Measurements from ENCODE around the gene MED26. TPM values are rescaled to one million over a fixed set of nuclear protein-coding genes. Genes with fewer than 3 reads are reported as not detected.
"Not testable (repeated sequence)": the region's sequence is repeated elsewhere in the genome, so short reads cannot be mapped to it uniquely, and the experiment has no call there.

Gene MED26
- total and polyA plus RNA-seq, 11 donors = 3.6 to 7.5 (median 4.6) TPM

GRCh38 chr19:16559780-16560276, 68.2 kb downstream of the MED26 start:
- ATAC-seq (no peak), DNase-seq (no peak)
- intact Hi-C loops (cut with DNase I) = no loop called here
- Histone ChIP-seq H3K27ac (no peak overlapping the region), H3K4me3 (no peak overlapping the region), H3K36me3 (peaks cover 0 to 89% (median 74%) of the 10 kb centered on the region in 9 donors), H3K9me3 (no peaks in the 10 kb centered on the region), H3K4me1 (no peaks in the 10 kb centered on the region), H3K27me3 (no peaks in the 10 kb centered on the region)
- TF ChIP-seq CTCF (IDR thresholded peaks at IDR 0.05) = no peak
- TF ChIP-seq POLR2A (IDR thresholded peaks at IDR 0.05) = no peak
- WGBS, 4 donors = 79 to 89% (median 87%) methylated on average over 10 of the region's 10 CpGs

DNA sequence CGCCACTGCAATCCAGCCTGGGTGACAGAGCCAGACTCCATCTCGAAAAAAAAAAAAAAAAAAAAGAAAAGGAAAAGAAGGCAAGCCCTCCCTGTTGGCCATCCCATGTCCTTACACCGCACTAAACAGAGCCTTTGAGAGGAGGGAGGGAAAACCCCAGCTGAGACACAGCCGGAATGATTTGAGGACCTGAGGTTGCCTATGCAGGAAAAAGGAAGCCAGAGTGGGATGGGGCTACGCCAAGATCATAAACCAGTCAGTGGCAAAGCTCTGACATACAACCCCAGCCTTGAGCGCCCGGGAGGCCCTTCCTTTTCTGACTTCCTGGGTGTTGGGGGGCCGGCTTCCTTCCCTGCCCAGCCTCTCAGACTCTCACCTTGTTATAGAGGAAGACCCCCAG, 73.2 kb downstream of the MED26 start:
- H3K4me3 ChIP-seq = no peak overlapping the region
- peaks cover 0 to 86% (median 68%) of the 10 kb centered on the region in 9 donors for H3K36me3 ChIP-seq
- intact Hi-C loops (cut with DNase I) = no loop called here
- ATAC-seq = no peak
- H3K9me3 ChIP-seq = no peaks in the 10 kb centered on the region
- DNase-seq = no peak
- no peaks in the 10 kb centered on the region for H3K4me1 ChIP-seq
- TF ChIP-seq POLR2A (IDR thresholded peaks at IDR 0.05) (no peak), CTCF (IDR thresholded peaks at IDR 0.05) (no peak)
- WGBS, 4 donors = 79 to 93% (median 86%) methylated on average over 8 of the region's 8 CpGs
- H3K27me3 ChIP-seq = no peaks in the 10 kb centered on the region
- H3K27ac ChIP-seq = no peak overlapping the region

GRCh38 chr19:16551902-16552301, 76.1 kb downstream of the MED26 start:
- ATAC-seq; H3K9me3 ChIP-seq; intact Hi-C loops (cut with DNase I); H3K27ac ChIP-seq; DNase-seq; H3K4me3 ChIP-seq; H3K27me3 ChIP-seq; H3K4me1 ChIP-seq: not testable (repeated sequence)
- H3K36me3 ChIP-seq = peaks cover 0 to 66% (median 52%) of the 10 kb centered on the region in 9 donors
- WGBS, 4 donors = 95 to 97% (median 95%) methylated on average over 6 of the region's 6 CpGs

GRCh38 chr19:16548956-16549355, 79.0 kb downstream of the MED26 start:
- WGBS, 4 donors = 93 to 95% (median 95%) methylated on average over 4 of the region's 4 CpGs
- Histone ChIP-seq H3K27ac (no peak overlapping the region), H3K27me3 (no peaks in the 10 kb centered on the region), H3K4me3 (no peak overlapping the region), H3K9me3 (no peaks in the 10 kb centered on the region), H3K4me1 (peaks cover 0 to 12% (median 1%) of the 10 kb centered on the region in 12 donors), H3K36me3 (peaks cover 0 to 38% (median 33%) of the 10 kb centered on the region in 9 donors)
- no peak for ATAC-seq
- intact Hi-C loops (cut with DNase I) = no loop called here
- TF ChIP-seq CTCF (IDR thresholded peaks at IDR 0.05) (no peak), POLR2A (IDR thresholded peaks at IDR 0.05) (no peak)
- no peak for DNase-seq

Data from heart left ventricle (tissue), 16 donors.